ENCODE data around the gene ARMS2.

The ARMS2 gene

GRCh38 chr10:122499012-122499411 lies 44.6 kb downstream of the ARMS2 start:
- H4K20me1 ChIP-seq (ENCODE audit: insufficient read depth, low read length), result no peaks in the 10 kb centered on the region
- no peaks in the 10 kb centered on the region; the same call in 1 of the 2 replicates for H3K27me3 ChIP-seq (ENCODE audit: insufficient read depth, low read length)
- H3K9me2 ChIP-seq (ENCODE audit: low read depth, low read length), result no peaks in the 10 kb centered on the region
- H3K4me2 ChIP-seq (ENCODE audit: low read length), result no peak overlapping the region
- TF ChIP-seq CTCF (IDR thresholded peaks at IDR 0.05; ENCODE audit: low read length) (no peak), EZH2 (IDR thresholded peaks at IDR 0.05; ENCODE audit: borderline replicate concordance, low read length) (no peak)
- no peak overlapping the region for H3K9ac ChIP-seq (ENCODE audit: low read length)
- H2AFZ ChIP-seq (ENCODE audit: low read length), result no peak overlapping the region
- H3K4me3 ChIP-seq (ENCODE audit: low read depth, low read length, poor library complexity, severe bottlenecking), result no peak overlapping the region
- H3K79me2 ChIP-seq (ENCODE audit: insufficient read depth, low read length), result no peaks in the 10 kb centered on the region
- H3K9me3 ChIP-seq (ENCODE audit: low read length), result no peaks in the 10 kb centered on the region
- no peak overlapping the region for H3K27ac ChIP-seq (ENCODE audit: low read depth, low read length, poor library complexity, severe bottlenecking)
- no peaks in the 10 kb centered on the region for H3F3A ChIP-seq (ENCODE audit: insufficient read depth, low read length)
- no peaks in the 10 kb centered on the region for H3K4me1 ChIP-seq (ENCODE audit: insufficient read depth, low read length, severe bottlenecking)
- H3K36me3 ChIP-seq (ENCODE audit: insufficient read depth, low read length), result no peaks in the 10 kb centered on the region

- Histone ChIP-seq H4K20me1 (ENCODE audit: insufficient read depth, low read length) (no peaks in the 10 kb centered on the region), H3K9me2 (ENCODE audit: low read depth, low read length) (no peaks in the 10 kb centered on the region), H2AFZ (ENCODE audit: low read length) (no peak overlapping the region), H3K36me3 (ENCODE audit: insufficient read depth, low read length) (no peaks in the 10 kb centered on the region), H3K4me2 (ENCODE audit: low read length) (no peak overlapping the region), H3F3A (ENCODE audit: insufficient read depth, low read length) (no peaks in the 10 kb centered on the region), H3K79me2 (ENCODE audit: insufficient read depth, low read length) (no peaks in the 10 kb centered on the region), H3K4me3 (ENCODE audit: low read depth, low read length, poor library complexity, severe bottlenecking) (no peak overlapping the region), H3K9me3 (ENCODE audit: low read length) (no peaks in the 10 kb centered on the region), H3K27me3 (ENCODE audit: insufficient read depth, low read length) (no peaks in the 10 kb centered on the region; the same call in 1 of the 2 replicates), H3K27ac (ENCODE audit: low read depth, low read length, poor library complexity, severe bottlenecking) (no peak overlapping the region), H3K4me1 (ENCODE audit: insufficient read depth, low read length, severe bottlenecking) (no peaks in the 10 kb centered on the region), H3K9ac (ENCODE audit: low read length) (no peak overlapping the region)
- TF ChIP-seq EZH2 (IDR thresholded peaks at IDR 0.05; ENCODE audit: borderline replicate concordance, low read length), result no peak
- no peak for TF ChIP-seq CTCF (IDR thresholded peaks at IDR 0.05; ENCODE audit: low read length)
Observed at GRCh38 chr10:122499491-122499941, 45.1 kb downstream of the ARMS2 start.

GRCh38 chr10:122500194-122500593 lies 45.7 kb downstream of the ARMS2 start:
- no peaks in the 10 kb centered on the region for H3K9me3 ChIP-seq (ENCODE audit: low read length)
- H3F3A ChIP-seq (ENCODE audit: insufficient read depth, low read length), result no peaks in the 10 kb centered on the region
- H3K9ac ChIP-seq (ENCODE audit: low read length), result no peak overlapping the region
- no peaks in the 10 kb centered on the region for H3K79me2 ChIP-seq (ENCODE audit: insufficient read depth, low read length)
- no peaks in the 10 kb centered on the region; the same call in 1 of the 2 replicates for H3K27me3 ChIP-seq (ENCODE audit: insufficient read depth, low read length)
- no peaks in the 10 kb centered on the region for H3K36me3 ChIP-seq (ENCODE audit: insufficient read depth, low read length)
- no peaks in the 10 kb centered on the region for H3K9me2 ChIP-seq (ENCODE audit: low read depth, low read length)
- no peaks in the 10 kb centered on the region for H3K4me1 ChIP-seq (ENCODE audit: insufficient read depth, low read length, severe bottlenecking)
- H4K20me1 ChIP-seq (ENCODE audit: insufficient read depth, low read length), result no peaks in the 10 kb centered on the region
- no peak overlapping the region for H2AFZ ChIP-seq (ENCODE audit: low read length)
- TF ChIP-seq CTCF (IDR thresholded peaks at IDR 0.05; ENCODE audit: low read length) (no peak), EZH2 (IDR thresholded peaks at IDR 0.05; ENCODE audit: borderline replicate concordance, low read length) (no peak)
- H3K27ac ChIP-seq (ENCODE audit: low read depth, low read length, poor library complexity, severe bottlenecking), result no peak overlapping the region
- no peak overlapping the region for H3K4me3 ChIP-seq (ENCODE audit: low read depth, low read length, poor library complexity, severe bottlenecking)
- H3K4me2 ChIP-seq (ENCODE audit: low read length), result no peak overlapping the region

All from OCI-LY1 (cell line).